Erythroblast (primary cell): ENCODE data around the gene SLFN12L.
"Not testable (repeated sequence)": the region's sequence is repeated elsewhere in the genome, so short reads cannot be mapped to it uniquely, and the experiment has no call there.

Experiments used
- GATA1 ChIP-seq: IDR thresholded peaks from 2 replicates; pipeline ENCODE4 v1.6.1; 2011; ENCODE audit warnings: low read depth, mild to moderate bottlenecking, control low read depth, low read length, moderate library complexity
- POLR2A ChIP-seq: IDR thresholded peaks from 2 replicates; pipeline ENCODE4 v1.6.1; 2011; ENCODE audit warnings: mild to moderate bottlenecking, low read length

- TF ChIP-seq POLR2A, GATA1: not testable (repeated sequence)
These were observed 2.1 kb downstream of the SLFN12L start for GRCh38 chr17:35535406-35535805.
